Ammon's horn (tissue), 1 donor: ENCODE results near the gene CASR.

Experiments
- DNase-seq: peaks from one replicate; pipeline ENCODE4 v3.0.0-alpha.2; 2016; ENCODE audit warnings: low spot score

The CASR gene

DNA sequence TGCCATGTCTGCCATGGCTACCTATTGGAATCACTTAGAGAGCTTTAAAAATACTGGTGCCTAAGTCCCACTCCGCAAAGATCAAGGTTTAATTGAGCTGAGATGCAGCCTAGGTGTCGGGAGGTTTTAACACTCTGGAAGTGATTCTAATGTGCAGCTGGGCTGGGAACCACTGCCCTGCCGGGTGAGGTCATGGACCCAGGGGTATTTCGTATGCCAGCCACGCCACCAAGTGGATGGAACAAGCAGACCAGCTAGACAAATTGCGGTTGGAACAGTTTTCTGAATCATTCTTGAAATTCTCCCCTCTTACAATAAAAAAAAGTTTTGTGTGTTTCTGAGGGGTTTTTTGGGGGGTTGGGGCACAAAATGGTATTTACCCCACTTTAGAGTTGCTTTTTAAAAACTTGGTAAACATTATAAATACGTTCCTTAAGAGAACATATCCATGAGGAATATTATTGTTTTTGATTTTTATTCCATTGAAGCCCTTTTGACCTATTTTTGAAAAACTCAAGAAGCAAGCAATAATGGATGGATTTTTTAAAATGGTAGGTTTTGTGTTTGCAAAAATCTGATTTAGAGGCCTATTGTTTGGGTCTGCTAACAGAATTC lies 75.4 kb downstream of the CASR start:
- peak; percentile 81 for DNase-seq

DNA sequence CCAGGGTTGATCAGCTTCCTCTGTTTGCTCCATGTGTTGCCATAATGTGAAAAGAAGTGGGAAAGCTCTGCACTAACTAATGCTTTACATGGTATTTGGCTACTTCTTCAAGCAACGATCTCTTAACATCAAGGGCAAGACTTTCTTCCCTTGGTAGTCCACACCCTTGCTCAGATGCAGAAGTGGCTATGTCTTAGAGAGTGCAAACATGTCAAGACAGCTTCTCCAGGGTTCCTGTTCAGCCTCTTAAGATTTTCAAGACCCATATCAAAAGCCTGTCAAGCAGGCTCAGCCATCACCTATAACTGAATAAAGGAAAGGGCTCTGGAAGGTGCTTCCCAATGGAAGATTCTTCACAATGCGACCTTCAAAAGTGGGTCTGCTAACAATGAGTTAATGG lies 76.7 kb downstream of the CASR start:
- no peak for DNase-seq

DNA sequence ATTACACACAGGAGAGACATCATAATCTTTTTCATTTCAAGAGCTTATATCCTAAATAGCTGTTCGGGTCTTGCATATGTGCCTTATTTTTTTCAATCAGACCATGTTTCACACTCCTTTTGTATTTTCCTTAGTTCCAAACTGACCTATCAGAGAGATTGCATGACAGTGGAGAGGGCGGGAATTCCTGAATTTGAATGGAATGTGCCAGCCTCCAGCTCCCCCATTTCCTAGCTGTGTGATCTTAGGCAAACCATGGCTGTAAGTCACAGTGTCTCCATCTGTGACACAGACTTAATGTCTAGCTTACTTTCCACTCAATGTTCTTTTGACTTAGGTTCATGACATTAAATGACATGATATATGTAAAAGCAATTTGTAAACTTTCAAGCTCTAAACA lies 79.6 kb downstream of the CASR start:
- DNase-seq = no peak

- DNase-seq = no peak
These were observed 80.6 kb downstream of the CASR start for GRCh38 chr3:122263974-122264588.

DNA sequence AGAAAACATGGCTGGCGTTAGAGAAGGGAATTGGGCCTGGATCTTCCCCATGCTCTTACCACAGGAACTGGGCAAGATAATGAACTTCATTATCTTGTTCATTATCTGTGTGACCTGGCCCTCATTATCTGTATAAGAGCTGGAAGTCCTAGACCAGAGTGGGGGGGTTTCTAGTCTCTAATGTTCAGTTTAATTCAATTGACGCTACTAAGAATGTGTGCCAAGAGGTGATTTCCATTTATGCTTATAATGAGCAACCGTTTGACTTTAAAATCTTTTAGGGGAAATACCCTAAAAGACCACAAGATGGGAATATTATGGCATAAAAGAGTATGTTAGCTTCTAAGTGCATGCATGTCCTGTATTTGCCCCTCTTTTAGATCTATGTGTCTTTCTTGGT lies 82.5 kb downstream of the CASR start:
- no peak for DNase-seq

DNA sequence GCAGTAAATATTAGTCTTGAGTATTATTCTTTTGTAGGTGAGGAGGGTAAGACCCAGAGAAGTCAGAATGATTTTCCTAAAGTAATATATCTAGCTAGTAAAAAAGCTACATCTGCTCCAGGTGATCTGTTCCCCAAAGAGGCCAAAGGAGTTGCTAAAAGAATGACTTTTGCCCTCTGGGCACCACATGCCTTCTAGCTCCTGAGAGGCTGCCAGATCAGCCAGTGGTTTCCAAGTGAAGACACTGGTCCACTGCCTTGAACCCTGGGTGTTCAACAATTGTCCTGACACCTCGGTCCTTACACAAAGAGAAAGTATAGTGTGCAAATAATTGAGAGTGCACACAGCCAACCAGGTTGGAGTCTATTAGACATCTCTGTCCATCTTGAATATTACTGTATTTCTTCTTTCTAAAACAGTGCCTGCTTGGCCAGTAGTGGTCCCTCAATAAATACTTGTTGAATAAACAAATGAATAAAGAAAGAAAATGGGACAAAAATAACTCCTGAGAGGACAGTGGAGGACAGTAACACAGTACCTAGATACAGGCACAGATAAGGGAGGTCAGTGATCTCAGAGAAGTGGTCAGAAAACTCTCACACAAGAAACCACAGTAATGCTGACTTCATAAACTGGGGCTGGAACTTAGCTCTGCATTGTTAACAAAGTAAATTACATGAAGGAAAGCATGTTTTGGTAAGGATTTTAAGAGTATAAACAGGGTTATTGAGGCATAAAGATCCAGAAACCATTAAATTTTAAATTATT lies 85.0 kb downstream of the CASR start:
- no peak for DNase-seq

DNA sequence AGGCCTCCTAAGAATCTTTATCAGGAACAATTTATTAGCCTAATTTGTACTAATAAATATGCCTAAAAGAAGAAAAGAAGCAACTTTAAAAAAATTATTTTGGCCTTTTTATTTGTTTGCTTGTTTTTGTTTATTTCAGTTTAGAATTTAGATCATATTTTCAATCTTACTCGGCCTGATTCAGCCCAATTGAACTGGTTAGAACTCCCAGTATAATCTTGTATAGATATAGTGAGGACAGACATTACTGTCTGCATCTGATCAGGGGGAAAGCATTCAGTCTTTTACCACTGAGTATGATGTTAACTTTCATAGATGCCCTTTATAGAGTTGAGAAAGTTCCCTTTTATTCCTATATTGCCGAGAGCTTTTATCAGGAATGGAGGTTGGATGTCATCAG lies 85.6 kb downstream of the CASR start:
- no peak for DNase-seq

- DNase-seq = no peak
These were observed 87.9 kb downstream of the CASR start for GRCh38 chr3:122271246-122271898.

GRCh38 chr3:122272879-122273278 lies 89.4 kb downstream of the CASR start:
- DNase-seq = no peak

DNA sequence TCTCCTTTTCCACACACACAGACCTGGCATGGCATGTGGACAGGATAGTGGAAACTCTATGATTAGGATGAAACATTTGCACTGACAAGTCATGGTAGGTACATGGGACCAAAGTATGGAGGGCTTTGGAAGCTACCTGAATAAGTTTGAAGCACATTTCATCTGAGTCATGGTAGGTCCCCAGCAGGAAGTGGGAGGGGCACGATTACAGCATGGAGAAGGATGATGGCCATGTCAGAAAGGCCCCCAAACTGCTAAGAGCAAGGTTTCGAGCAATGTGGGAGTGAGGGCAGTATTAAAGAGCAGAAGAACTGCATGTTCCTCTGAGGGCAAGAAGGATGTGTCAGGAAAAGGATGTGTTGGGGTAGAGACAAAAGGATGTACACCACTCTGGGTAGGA lies 90.0 kb downstream of the CASR start:
- no peak for DNase-seq

GRCh38 chr3:122281891-122282290 lies 98.4 kb downstream of the CASR start:
- no peak for DNase-seq

DNA sequence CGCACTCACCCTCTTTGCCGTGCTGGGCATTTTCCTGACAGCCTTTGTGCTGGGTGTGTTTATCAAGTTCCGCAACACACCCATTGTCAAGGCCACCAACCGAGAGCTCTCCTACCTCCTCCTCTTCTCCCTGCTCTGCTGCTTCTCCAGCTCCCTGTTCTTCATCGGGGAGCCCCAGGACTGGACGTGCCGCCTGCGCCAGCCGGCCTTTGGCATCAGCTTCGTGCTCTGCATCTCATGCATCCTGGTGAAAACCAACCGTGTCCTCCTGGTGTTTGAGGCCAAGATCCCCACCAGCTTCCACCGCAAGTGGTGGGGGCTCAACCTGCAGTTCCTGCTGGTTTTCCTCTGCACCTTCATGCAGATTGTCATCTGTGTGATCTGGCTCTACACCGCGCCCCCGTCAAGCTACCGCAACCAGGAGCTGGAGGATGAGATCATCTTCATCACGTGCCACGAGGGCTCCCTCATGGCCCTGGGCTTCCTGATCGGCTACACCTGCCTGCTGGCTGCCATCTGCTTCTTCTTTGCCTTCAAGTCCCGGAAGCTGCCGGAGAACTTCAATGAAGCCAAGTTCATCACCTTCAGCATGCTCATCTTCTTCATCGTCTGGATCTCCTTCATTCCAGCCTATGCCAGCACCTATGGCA lies 100.5 kb downstream of the CASR start:
- DNase-seq = no peak

GRCh38 chr3:122284486-122284885 lies 101.0 kb downstream of the CASR start:
- DNase-seq = no peak

- DNase-seq = no peak
These were observed 110.9 kb downstream of the CASR start for GRCh38 chr3:122294359-122294758.

DNA sequence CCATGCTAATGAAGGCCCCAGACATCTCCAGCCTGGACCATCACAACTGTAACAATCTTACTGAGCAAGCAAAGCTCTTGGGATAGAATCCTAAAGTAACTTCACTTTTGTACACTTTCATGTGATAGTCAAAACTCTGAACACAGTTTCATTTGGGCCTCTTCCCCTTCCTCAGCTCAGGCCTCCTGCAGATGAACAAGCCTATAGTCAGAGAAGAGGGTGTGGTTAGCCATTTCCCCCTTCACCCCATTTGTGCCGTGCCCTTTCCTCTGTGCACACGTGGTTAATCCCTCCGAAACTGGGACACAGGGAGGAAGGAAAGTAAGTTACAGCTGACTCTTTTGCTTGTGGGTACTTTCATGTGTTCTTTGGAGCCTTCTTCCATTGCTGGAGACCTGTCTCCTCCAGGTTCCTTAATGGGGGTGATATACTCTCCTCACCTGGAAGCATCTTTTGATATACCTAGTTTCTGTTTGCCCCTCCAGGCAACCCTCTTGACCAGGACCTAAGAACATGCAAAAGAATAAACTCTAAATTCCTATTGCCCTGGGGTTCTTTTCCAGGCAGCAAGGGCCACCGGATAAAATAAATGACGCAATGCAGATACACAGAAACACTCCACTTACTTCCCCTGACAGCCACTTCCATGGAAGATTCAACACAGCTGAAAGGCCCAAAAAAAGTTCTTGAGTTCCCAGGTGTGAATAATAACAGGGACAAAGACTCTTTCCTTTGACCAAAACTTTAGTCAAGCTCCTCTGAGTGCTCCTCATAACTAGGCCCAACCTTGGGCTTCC lies 112.0 kb downstream of the CASR start:
- peak; percentile 51 for DNase-seq

DNA sequence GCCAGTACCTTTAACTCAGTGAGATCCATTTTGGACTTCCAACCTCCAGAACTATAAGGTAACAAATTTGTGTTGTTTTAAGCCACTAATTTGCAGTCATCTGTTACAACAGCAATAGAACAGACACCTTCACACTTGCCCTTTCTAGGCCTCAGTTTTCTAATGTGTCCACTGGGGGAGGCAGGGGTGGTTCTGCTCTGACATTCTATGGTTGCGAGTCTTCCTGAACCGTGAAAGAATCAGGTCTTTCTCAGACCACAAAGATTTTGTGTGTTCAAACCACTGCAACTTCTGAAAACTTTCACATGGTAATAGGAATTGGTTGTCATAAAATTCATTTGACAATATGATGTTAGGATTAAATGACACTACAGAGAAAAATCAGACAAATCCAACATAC lies 114.8 kb downstream of the CASR start:
- DNase-seq = no peak

- DNase-seq = no peak
These were observed 115.7 kb downstream of the CASR start for GRCh38 chr3:122299215-122299614.

DNA sequence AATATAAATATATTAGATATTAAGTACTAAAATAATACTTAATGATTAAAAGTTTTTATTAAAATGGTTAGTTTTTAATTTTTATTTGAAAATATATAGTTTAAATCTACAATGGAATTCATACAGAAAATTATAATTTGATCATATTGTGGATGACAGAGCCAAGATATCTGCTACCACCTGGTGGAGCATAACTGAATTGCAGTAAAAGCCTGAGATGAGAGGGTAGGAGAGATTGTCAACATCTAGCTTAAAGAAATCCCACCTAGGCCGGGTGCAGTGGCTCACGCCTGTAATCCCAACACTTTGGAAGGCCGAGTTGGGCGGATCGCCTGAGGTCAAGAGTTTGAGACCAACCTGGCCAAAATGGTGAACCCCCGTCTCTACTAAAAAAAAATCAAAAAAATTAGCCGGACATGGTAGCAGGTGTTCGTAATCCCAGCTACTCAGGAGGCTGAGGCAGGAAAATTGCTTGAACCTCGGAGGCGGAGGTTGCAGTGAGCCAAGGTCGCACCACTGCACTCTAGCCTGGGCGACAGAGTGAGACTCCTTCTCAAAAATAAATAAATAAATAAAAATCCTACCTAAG lies 116.5 kb downstream of the CASR start:
- DNase-seq = no peak

- no peak for DNase-seq
These were observed 117.6 kb downstream of the CASR start for GRCh38 chr3:122301063-122301462.

- DNase-seq = no peak
These were observed 122.6 kb downstream of the CASR start for GRCh38 chr3:122305818-122306621.

GRCh38 chr3:122306622-122306953 lies 123.1 kb downstream of the CASR start:
- no peak for DNase-seq
